ENCODE data around the gene SAT2.

Gene SAT2

DNA sequence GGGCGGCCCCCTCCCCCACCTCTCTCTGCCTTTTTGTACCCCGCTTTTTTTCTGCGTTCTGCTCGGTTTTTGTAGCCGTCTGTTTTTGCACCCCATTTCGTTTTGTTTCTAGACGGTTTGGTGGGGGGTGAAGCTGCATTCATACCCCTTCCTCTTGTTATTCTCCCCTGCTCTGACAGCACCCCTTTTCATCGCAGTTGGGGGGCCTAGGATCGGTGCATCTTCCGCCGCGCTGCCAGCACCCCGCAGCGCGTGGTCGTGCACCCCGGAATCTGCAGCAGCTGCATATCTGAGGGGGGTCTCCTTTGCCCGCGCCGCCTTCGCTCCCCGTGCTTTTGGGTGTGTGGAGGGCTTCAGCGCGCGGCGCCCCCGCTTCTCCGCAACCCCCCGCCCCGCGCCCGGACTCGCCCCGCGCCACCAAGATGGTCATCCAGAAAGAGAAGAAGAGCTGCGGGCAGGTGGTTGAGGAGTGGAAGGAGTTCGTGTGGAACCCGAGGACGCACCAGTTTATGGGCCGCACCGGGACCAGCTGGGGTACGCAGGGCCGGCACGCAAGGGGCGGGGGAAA lies 23.6 kb upstream of the SAT2 start (continued):
- TF ChIP-seq, protein P1, sequence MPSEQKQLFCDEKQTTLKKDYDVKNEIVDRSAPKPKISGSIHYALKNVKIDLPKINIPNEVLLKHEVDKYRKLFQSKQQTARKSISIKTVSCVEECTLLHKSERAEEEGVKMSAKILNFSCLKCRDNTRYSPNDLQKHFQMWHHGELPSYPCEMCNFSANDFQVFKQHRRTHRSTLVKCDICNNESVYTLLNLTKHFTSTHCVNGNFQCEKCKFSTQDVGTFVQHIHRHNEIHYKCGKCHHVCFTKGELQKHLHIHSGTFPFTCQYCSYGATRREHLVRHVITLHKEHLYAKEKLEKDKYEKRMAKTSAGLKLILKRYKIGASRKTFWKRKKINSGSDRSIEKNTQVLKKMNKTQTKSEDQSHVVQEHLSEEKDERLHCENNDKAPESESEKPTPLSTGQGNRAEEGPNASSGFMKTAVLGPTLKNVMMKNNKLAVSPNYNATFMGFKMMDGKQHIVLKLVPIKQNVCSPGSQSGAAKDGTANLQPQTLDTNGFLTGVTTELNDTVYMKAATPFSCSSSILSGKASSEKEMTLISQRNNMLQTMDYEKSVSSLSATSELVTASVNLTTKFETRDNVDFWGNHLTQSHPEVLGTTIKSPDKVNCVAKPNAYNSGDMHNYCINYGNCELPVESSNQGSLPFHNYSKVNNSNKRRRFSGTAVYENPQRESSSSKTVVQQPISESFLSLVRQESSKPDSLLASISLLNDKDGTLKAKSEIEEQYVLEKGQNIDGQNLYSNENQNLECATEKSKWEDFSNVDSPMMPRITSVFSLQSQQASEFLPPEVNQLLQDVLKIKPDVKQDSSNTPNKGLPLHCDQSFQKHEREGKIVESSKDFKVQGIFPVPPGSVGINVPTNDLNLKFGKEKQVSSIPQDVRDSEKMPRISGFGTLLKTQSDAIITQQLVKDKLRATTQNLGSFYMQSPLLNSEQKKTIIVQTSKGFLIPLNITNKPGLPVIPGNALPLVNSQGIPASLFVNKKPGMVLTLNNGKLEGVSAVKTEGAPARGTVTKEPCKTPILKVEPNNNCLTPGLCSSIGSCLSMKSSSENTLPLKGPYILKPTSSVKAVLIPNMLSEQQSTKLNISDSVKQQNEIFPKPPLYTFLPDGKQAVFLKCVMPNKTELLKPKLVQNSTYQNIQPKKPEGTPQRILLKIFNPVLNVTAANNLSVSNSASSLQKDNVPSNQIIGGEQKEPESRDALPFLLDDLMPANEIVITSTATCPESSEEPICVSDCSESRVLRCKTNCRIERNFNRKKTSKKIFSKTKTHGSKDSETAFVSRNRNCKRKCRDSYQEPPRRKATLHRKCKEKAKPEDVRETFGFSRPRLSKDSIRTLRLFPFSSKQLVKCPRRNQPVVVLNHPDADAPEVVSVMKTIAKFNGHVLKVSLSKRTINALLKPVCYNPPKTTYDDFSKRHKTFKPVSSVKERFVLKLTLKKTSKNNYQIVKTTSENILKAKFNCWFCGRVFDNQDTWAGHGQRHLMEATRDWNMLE (tag by site-specific recombination; conservative IDR thresholded peaks at IDR 0.05; ENCODE audit: low read depth): no peak
- TF ChIP-seq ZNF214 (tag by site-specific recombination; IDR thresholded peaks at IDR 0.05; ENCODE audit: borderline replicate concordance) (no peak), EGR2 (tag by site-specific recombination; IDR thresholded peaks at IDR 0.05; ENCODE audit: low read depth) (no peak), ZNF629 (tag by site-specific recombination; IDR thresholded peaks at IDR 0.05) (no peak), ZEB2 (tag by site-specific recombination; IDR thresholded peaks at IDR 0.05) (no peak)
- TF ChIP-seq, protein P2, sequence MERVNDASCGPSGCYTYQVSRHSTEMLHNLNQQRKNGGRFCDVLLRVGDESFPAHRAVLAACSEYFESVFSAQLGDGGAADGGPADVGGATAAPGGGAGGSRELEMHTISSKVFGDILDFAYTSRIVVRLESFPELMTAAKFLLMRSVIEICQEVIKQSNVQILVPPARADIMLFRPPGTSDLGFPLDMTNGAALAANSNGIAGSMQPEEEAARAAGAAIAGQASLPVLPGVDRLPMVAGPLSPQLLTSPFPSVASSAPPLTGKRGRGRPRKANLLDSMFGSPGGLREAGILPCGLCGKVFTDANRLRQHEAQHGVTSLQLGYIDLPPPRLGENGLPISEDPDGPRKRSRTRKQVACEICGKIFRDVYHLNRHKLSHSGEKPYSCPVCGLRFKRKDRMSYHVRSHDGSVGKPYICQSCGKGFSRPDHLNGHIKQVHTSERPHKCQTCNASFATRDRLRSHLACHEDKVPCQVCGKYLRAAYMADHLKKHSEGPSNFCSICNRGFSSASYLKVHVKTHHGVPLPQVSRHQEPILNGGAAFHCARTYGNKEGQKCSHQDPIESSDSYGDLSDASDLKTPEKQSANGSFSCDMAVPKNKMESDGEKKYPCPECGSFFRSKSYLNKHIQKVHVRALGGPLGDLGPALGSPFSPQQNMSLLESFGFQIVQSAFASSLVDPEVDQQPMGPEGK (tag by site-specific recombination; IDR thresholded peaks at IDR 0.05): peak; percentile 0; the same call in 1 of the 2 replicates
- TF ChIP-seq, protein P3, sequence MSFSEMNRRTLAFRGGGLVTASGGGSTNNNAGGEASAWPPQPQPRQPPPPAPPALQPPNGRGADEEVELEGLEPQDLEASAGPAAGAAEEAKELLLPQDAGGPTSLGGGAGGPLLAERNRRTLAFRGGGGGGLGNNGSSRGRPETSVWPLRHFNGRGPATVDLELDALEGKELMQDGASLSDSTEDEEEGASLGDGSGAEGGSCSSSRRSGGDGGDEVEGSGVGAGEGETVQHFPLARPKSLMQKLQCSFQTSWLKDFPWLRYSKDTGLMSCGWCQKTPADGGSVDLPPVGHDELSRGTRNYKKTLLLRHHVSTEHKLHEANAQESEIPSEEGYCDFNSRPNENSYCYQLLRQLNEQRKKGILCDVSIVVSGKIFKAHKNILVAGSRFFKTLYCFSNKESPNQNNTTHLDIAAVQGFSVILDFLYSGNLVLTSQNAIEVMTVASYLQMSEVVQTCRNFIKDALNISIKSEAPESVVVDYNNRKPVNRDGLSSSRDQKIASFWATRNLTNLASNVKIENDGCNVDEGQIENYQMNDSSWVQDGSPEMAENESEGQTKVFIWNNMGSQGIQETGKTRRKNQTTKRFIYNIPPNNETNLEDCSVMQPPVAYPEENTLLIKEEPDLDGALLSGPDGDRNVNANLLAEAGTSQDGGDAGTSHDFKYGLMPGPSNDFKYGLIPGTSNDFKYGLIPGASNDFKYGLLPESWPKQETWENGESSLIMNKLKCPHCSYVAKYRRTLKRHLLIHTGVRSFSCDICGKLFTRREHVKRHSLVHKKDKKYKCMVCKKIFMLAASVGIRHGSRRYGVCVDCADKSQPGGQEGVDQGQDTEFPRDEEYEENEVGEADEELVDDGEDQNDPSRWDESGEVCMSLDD (tag by site-specific recombination; IDR thresholded peaks at IDR 0.05): peak; percentile 99
- TF ChIP-seq, protein P4, sequence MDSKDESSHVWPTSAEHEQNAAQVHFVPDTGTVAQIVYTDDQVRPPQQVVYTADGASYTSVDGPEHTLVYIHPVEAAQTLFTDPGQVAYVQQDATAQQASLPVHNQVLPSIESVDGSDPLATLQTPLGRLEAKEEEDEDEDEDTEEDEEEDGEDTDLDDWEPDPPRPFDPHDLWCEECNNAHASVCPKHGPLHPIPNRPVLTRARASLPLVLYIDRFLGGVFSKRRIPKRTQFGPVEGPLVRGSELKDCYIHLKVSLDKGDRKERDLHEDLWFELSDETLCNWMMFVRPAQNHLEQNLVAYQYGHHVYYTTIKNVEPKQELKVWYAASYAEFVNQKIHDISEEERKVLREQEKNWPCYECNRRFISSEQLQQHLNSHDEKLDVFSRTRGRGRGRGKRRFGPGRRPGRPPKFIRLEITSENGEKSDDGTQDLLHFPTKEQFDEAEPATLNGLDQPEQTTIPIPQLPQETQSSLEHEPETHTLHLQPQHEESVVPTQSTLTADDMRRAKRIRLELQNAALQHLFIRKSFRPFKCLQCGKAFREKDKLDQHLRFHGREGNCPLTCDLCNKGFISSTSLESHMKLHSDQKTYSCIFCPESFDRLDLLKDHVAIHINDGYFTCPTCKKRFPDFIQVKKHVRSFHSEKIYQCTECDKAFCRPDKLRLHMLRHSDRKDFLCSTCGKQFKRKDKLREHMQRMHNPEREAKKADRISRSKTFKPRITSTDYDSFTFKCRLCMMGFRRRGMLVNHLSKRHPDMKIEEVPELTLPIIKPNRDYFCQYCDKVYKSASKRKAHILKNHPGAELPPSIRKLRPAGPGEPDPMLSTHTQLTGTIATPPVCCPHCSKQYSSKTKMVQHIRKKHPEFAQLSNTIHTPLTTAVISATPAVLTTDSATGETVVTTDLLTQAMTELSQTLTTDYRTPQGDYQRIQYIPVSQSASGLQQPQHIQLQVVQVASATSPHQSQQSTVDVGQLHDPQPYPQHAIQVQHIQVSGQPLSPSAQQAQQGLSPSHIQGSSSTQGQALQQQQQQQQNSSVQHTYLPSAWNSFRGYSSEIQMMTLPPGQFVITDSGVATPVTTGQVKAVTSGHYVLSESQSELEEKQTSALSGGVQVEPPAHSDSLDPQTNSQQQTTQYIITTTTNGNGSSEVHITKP (tag by site-specific recombination; IDR thresholded peaks at IDR 0.05): no peak

DNA sequence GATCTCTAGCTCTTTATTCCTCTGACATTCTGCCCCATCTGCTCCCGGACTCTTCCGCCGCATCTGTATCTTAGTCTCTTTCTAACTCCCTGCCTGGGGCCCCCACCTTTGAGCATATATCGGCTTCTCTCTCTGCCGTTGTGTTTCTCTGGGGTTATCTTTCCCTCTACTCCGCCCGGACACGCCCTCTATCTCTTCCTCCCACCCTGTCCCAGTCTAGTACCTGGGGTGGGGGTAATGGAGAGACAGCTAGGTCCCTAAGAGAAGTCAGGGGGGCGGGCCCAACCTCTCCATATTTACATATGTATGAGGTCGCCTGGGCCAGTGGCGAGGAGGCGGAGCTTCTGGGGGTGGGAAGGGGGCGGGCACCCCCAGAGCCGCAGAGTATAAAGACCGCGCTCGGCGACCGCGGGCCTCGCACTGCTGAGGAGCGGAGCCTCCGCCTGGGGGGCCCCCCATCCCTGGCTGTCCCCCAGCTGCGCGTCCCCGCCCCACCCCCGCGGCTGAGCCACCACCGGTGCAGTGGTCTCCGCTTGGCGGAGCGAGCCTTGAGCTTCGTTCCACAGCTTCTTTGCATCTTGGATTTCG lies 23.0 kb upstream of the SAT2 start, which contains the start of gene ATP1B2:
Gene ATP1B2, plus strand, starts transcription at position 418 of the 588 bp plus-strand sequence. CDS start 593 bp downstream, outside the sequence.
- H3K27ac ChIP-seq (ENCODE audit: extremely low read depth, low read depth, low read length): peak within 1 kb of the TSS; percentile 39; the same call in 1 of the 2 replicates
- POLR2A ChIA-PET: interaction anchor here (0.6 to 5.3 kb wide), 27 partner anchors 9 to 961 kb away, joined by 3 to 113 read pairs (median 4); partner anchors contain the start of genes BCL6B, CTC1, CYB5D1 and EFNB3
- CTCF ChIA-PET: interaction anchor here (0.5 to 7.2 kb wide), 8 partner anchors 14 to 93 kb away, joined by 3 to 57 read pairs (median 4); partner anchors contain the start of genes TP53 and WRAP53
- no peaks in the 10 kb centered on the region for H3K9me3 ChIP-seq (ENCODE audit: control insufficient read depth, insufficient read depth, low read depth, low read length)
- H3K36me3 ChIP-seq (ENCODE audit: control insufficient read depth in 2 of 2, insufficient read depth in 1 of 2, low read length in 2 of 2): no peaks in the 10 kb centered on the region
- peaks cover 5% of the 10 kb centered on the region for H3K4me1 ChIP-seq (ENCODE audit: control insufficient read depth, insufficient read depth, low read length)
- H3K4me3 ChIP-seq (ENCODE audit: low read depth, low read length): peak within 1 kb of the TSS; percentile 38
- no peak for TF ChIP-seq ZSCAN23 (tag by site-specific recombination; IDR thresholded peaks at IDR 0.05)
- TF ChIP-seq ZNF19 (tag by site-specific recombination; IDR thresholded peaks at IDR 0.05; ENCODE audit: low read depth): no peak
- TF ChIP-seq SCRT1 (tag by site-specific recombination; IDR thresholded peaks at IDR 0.05; ENCODE audit: borderline replicate concordance): no peak
- no peak for TF ChIP-seq ZNF548 (tag by site-specific recombination; IDR thresholded peaks at IDR 0.05)
- no peak for TF ChIP-seq ZNF16 (tag by site-specific recombination; IDR thresholded peaks at IDR 0.05; ENCODE audit: low read depth)
- TF ChIP-seq HOXC10 (CRISPR knock-in tag; IDR thresholded peaks at IDR 0.05): no peak
- TF ChIP-seq, protein P2 (tag by site-specific recombination; IDR thresholded peaks at IDR 0.05): peak; percentile 76
- no peak for TF ChIP-seq ZNF501 (tag by site-specific recombination; IDR thresholded peaks at IDR 0.05)
- TF ChIP-seq, protein P5, sequence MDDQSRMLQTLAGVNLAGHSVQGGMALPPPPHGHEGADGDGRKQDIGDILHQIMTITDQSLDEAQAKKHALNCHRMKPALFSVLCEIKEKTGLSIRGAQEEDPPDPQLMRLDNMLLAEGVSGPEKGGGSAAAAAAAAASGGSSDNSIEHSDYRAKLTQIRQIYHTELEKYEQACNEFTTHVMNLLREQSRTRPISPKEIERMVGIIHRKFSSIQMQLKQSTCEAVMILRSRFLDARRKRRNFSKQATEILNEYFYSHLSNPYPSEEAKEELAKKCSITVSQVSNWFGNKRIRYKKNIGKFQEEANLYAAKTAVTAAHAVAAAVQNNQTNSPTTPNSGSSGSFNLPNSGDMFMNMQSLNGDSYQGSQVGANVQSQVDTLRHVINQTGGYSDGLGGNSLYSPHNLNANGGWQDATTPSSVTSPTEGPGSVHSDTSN (CRISPR knock-in tag; IDR thresholded peaks at IDR 0.05): no peak
- TF ChIP-seq KLF10 (tag by site-specific recombination; IDR thresholded peaks at IDR 0.05): peak; percentile 35; the same call in 1 of the 2 replicates
